Endothelial cell of umbilical vein (primary cell): ENCODE data around the gene FAM3C. TPM values are rescaled to one million over a fixed set of nuclear protein-coding genes. Genes with fewer than 3 reads are reported as not detected.

Experiments used
- BruUV-seq: library from RNA; stranded (reverse); fragments of 400-500 nt; replicated peaks from 2 replicates; lab custom pipeline; 2021; lab: Mats Ljungman, UMichigan
- CTCF ChIA-PET: fragments of 300-600, 350-600 bp; sonication (Branson Sonifier 250); formaldehyde crosslinking; loops from one replicate; lab custom pipeline; 2021; ENCODE audit warnings: antibody characterized with exemption, inconsistent platforms; lab: Charles Lee
- POLR2A ChIA-PET: fragments of 300-600, 350-600 bp; sonication (Branson Sonifier 250); formaldehyde crosslinking; loops from one replicate; lab custom pipeline; 2021; ENCODE audit warnings: antibody characterized with exemption, inconsistent platforms; lab: Charles Lee
- DNase-seq: peaks from one replicate; pipeline ENCODE4 v3.0.0-alpha.2; 2011; ENCODE audit warnings: low read depth, low spot score
- FAIRE-seq: peaks from 2 replicates; lab custom pipeline; 2011; peaks lifted over from hg19 to GRCh38; lab: Jason Lieb, UNC
- H2AFZ ChIP-seq: 2 replicates; pipeline ENCODE4 v1.6.0; 2012; ENCODE audit warnings: low read depth, low read length, control low read depth, inconsistent platforms
- H3K27ac ChIP-seq: 2 replicates; pipeline ENCODE4 v1.5.1; 2011; ENCODE audit warnings: low read depth, mild to moderate bottlenecking, control low read depth, low read length, moderate library complexity; ENCODE audit not compliant: insufficient read depth
- H3K27me3 ChIP-seq, 2 experiments: 2 replicates each; pipeline versions ENCODE4 v1.6.0 to v1.6.1; 2011; ENCODE audit warnings: low read length in 2 of 2, mixed read lengths in 1 of 2; ENCODE audit not compliant: control insufficient read depth in 2 of 2, insufficient read depth in 2 of 2
- H3K36me3 ChIP-seq, 2 experiments: 2 replicates in 1 of 2; 3 replicates in 1 of 2; pipeline ENCODE4 v1.5.1; 2011; ENCODE audit warnings: low read length in 2 of 2, mild to moderate bottlenecking in 1 of 2, moderate library complexity in 1 of 2; ENCODE audit not compliant: control insufficient read depth in 2 of 2, insufficient read depth in 2 of 2; ENCODE audit errors: extremely low read depth in 1 of 2
- H3K4me1 ChIP-seq: 3 replicates; pipeline ENCODE4 v1.5.1; 2011; ENCODE audit warnings: mild to moderate bottlenecking, low read length; ENCODE audit not compliant: control insufficient read depth, insufficient read depth; ENCODE audit errors: extremely low read depth
- H3K4me2 ChIP-seq: 2 replicates; pipeline ENCODE4 v1.6.1; 2011; ENCODE audit warnings: low read length, control low read depth, mixed read lengths; ENCODE audit not compliant: insufficient read depth
- H3K4me3 ChIP-seq, 3 experiments: fragments of 200-600 bp in 1 of 3; sonication (generic), shearing (Covaris generic) in 1 of 3; replicated peaks in 1 of 3; 2 replicates each; pipeline ENCODE4 v1.5.1; 2011 to 2016; ENCODE audit warnings: control low read depth in 3 of 3, low read length in 3 of 3, mild to moderate bottlenecking in 2 of 3, inconsistent platforms in 1 of 3, low read depth in 1 of 3, moderate library complexity in 1 of 3; ENCODE audit not compliant: insufficient read depth in 1 of 3
- H3K79me2 ChIP-seq: 2 replicates; pipeline ENCODE4 v1.6.0; 2012; ENCODE audit warnings: low read length, inconsistent platforms; ENCODE audit not compliant: control insufficient read depth, insufficient read depth
- H3K9ac ChIP-seq: replicated peaks from 2 replicates; pipeline ENCODE3; 2011; ENCODE audit warnings: low read length, control low read depth; ENCODE audit not compliant: insufficient read depth; ENCODE audit errors: extremely low read depth
- H3K9me1 ChIP-seq: replicated peaks from 3 replicates; pipeline ENCODE4 v1.6.0; 2011; ENCODE audit warnings: mild to moderate bottlenecking, low read length; ENCODE audit not compliant: control insufficient read depth, insufficient read depth; ENCODE audit errors: extremely low read depth
- H3K9me3 ChIP-seq: replicated peaks from 2 replicates; pipeline ENCODE4 v1.5.1; 2012; ENCODE audit warnings: low read length, inconsistent platforms; ENCODE audit not compliant: control insufficient read depth, insufficient read depth
- H4K20me1 ChIP-seq: replicated peaks from 2 replicates; pipeline ENCODE3; 2011; ENCODE audit warnings: mild to moderate bottlenecking, low read length; ENCODE audit not compliant: control insufficient read depth, insufficient read depth; ENCODE audit errors: extremely low read depth
- CTCF ChIP-seq, 2 donors: IDR thresholded peaks; 1 replicate in 1 of 2; 2 replicates in 1 of 2; pipeline ENCODE4 v1.5.1; 2011; ENCODE audit warnings: low read length in 2 of 2, mild to moderate bottlenecking in 2 of 2, moderate library complexity in 2 of 2, control low read depth in 1 of 2, inconsistent platforms in 1 of 2, low read depth in 1 of 2; ENCODE audit not compliant: insufficient read depth in 1 of 2; ENCODE audit errors: extremely low read depth in 1 of 2
- EZH2 ChIP-seq: IDR thresholded peaks from 2 replicates; pipeline ENCODE4 v1.6.1; 2012; ENCODE audit warnings: borderline replicate concordance, low read depth, mild to moderate bottlenecking, moderate library complexity, low read length, inconsistent platforms; ENCODE audit not compliant: severe bottlenecking
- FOS ChIP-seq: IDR thresholded peaks from 2 replicates; pipeline ENCODE4 v1.6.1; 2011; ENCODE audit warnings: mild to moderate bottlenecking, low read length, moderate library complexity, borderline replicate concordance; ENCODE audit not compliant: insufficient read depth
- GATA2 ChIP-seq: IDR thresholded peaks from 2 replicates; pipeline ENCODE4 v1.7.0; 2011; ENCODE audit warnings: low read depth, mild to moderate bottlenecking, moderate library complexity, mixed read lengths, low read length; ENCODE audit not compliant: insufficient read length, insufficient read depth
- JUN ChIP-seq: IDR thresholded peaks from 2 replicates; pipeline ENCODE4 v1.6.1; 2011; ENCODE audit warnings: borderline replicate concordance, low read depth; ENCODE audit not compliant: insufficient read length, insufficient read depth
- MAX ChIP-seq: IDR thresholded peaks from 2 replicates; pipeline ENCODE4 v1.6.1; 2011; ENCODE audit not compliant: insufficient read depth, insufficient read length
- MYC ChIP-seq: IDR thresholded peaks from one replicate; pipeline ENCODE4 v1.6.1; 2011; ENCODE audit warnings: mild to moderate bottlenecking, low read depth, low read length
- POLR2A ChIP-seq: IDR thresholded peaks from 2 replicates; pipeline ENCODE4 v1.6.1; 2012; ENCODE audit warnings: low read depth, mild to moderate bottlenecking, control low read depth, low read length
- POLR2AphosphoS5 ChIP-seq: IDR thresholded peaks from 2 replicates; pipeline ENCODE4 v1.6.1; 2012; ENCODE audit warnings: low read depth, mild to moderate bottlenecking, control low read depth, low read length, moderate library complexity; ENCODE audit not compliant: insufficient read depth
- dilution Hi-C: fragments of 300-500 bp; cut with MboI; formaldehyde crosslinking; loops from one replicate; pipeline ENCODE4 v1.15.0; 2019; ENCODE audit warnings: low sequenced_read_pairs; ENCODE audit not compliant: extremely low pct_ligation_motif_present
- intact Hi-C: fragments of 100-400 bp; cut with micrococcal nuclease; formaldehyde crosslinking; loops from one replicate; pipeline ENCODE4 v1.10.0; 2022
- polyA plus RNA-seq, 4 experiments: library from polyadenylated mRNA; depleted of rRNA in 3 of 4; stranded (reverse) in 3 of 4; unstranded in 1 of 4; fragments of >200 nt; gene quantifications; 2 replicates each; pipeline versions ENCODE4 v1.2.1 to v1.2.3, GENCODE V29; 2011 to 2012; ENCODE audit warnings: missing spikeins in 1 of 4
- total RNA-seq: library from RNA; stranded (reverse); gene quantifications from 2 replicates; pipeline ENCODE4 v1.2.3, GENCODE V29; 2021

Gene FAM3C
- total and polyA plus RNA-seq, 2 donors (not counting 3 experiments of a cell fraction or from before 2014, with no cell fraction given) = 20.2 to 50.0 TPM

- Histone ChIP-seq H3K27ac (no peak overlapping the region), H3K4me1 (peaks cover 5% of the 10 kb centered on the region), H2AFZ (no peak overlapping the region), H4K20me1 (no peaks in the 10 kb centered on the region), H3K4me3 (no peak overlapping the region), H3K36me3 (no peaks in the 10 kb centered on the region), H3K4me2 (no peak overlapping the region), H3K79me2 (no peaks in the 10 kb centered on the region), H3K27me3 (no peaks in the 10 kb centered on the region), H3K9ac (no peak overlapping the region), H3K9me1 (no peaks in the 10 kb centered on the region), H3K9me3 (no peaks in the 10 kb centered on the region)
- no TSS peak for BruUV-seq
- no peak for FAIRE-seq
- dilution Hi-C loops (no loop called here), intact Hi-C loops (no loop called here)
- DNase-seq = no peak
- CTCF ChIA-PET = interaction anchor here (0.9 kb wide), 1 partner anchor 11 kb away, joined by 4 read pairs; no protein-coding TSS in a partner anchor
- POLR2A ChIA-PET = interaction anchor here (0.7 kb wide), 1 partner anchor 105 kb away, joined by 3 read pairs; no protein-coding TSS in a partner anchor
- TF ChIP-seq CTCF (IDR thresholded peaks at IDR 0.05; ENCODE audit: extremely low read depth in 1 of 2, insufficient read depth in 1 of 2, low read depth in 1 of 2, low read length in 2 of 2) (no peak), POLR2A (no peak), JUN (no peak), MYC (no peak), GATA2 (no peak), FOS (no peak), EZH2 (no peak), MAX (no peak), POLR2AphosphoS5 (no peak)
Measured at GRCh38 chr7:121431996-121432395, 35.9 kb upstream of the FAM3C start.
